ENCODE measurements around the gene DERA.

The DERA gene

DNA sequence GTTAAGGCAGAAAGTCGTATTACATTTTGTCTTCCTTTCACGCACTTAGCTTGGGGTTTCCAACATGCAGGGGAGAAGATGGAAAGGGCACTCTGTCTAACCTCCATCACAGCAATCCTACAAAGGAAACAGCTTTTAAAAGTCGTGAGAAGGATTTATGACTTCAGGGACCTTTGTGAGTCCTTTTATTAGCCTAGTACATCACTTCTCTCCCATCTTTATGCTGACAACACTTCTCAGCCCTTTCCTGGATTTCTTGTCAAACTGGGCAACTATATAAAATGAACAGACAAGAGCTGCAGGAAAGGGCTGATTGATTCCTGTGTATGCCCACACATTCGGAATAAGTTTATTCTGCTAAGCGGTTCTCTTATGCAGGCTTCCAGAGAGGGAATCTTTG, 159.0 kb downstream of the DERA start:
- Mint-ChIP-seq H3K4me3 (no peak overlapping the region), H3K9me3 (no peaks in the 10 kb centered on the region), H3K36me3 (no peaks in the 10 kb centered on the region), H3K27ac (no peak overlapping the region), H3K27me3 (no peaks in the 10 kb centered on the region), H3K4me1 (no peaks in the 10 kb centered on the region)
- DNase-seq, result no peak
- CTCF ChIA-PET, result interaction anchor here (0.6 kb wide), 1 partner anchor 51 kb away, joined by 3 read pairs; no protein-coding TSS in a partner anchor

- Mint-ChIP-seq H3K27me3 (no peaks in the 10 kb centered on the region), H3K36me3 (no peaks in the 10 kb centered on the region), H3K4me3 (no peak overlapping the region), H3K4me1 (no peaks in the 10 kb centered on the region), H3K27ac (no peak overlapping the region), H3K9me3 (no peaks in the 10 kb centered on the region)
- no peak for DNase-seq
- CTCF ChIA-PET, result no interaction called here
These were observed 161.5 kb downstream of the DERA start for GRCh38 chr12:16072678-16073077.

GRCh38 chr12:16074894-16075293, 163.8 kb downstream of the DERA start:
- no peaks in the 10 kb centered on the region for H3K9me3 Mint-ChIP-seq
- H3K36me3 Mint-ChIP-seq, result no peaks in the 10 kb centered on the region
- H3K4me3 Mint-ChIP-seq, result no peak overlapping the region
- H3K27ac Mint-ChIP-seq, result no peak overlapping the region
- no peaks in the 10 kb centered on the region for H3K27me3 Mint-ChIP-seq
- H3K4me1 Mint-ChIP-seq, result no peaks in the 10 kb centered on the region
- no peak for DNase-seq
- CTCF ChIA-PET, result no interaction called here

GRCh38 chr12:16075887-16076286, 164.8 kb downstream of the DERA start:
- DNase-seq, result no peak
- Mint-ChIP-seq H3K4me3 (no peak overlapping the region), H3K9me3 (no peaks in the 10 kb centered on the region), H3K27me3 (no peaks in the 10 kb centered on the region), H3K36me3 (no peaks in the 10 kb centered on the region), H3K4me1 (no peaks in the 10 kb centered on the region), H3K27ac (no peak overlapping the region)
- CTCF ChIA-PET, result no interaction called here

GRCh38 chr12:16076557-16076956, 165.4 kb downstream of the DERA start:
- Mint-ChIP-seq H3K27me3 (no peaks in the 10 kb centered on the region), H3K4me3 (no peak overlapping the region), H3K27ac (no peak overlapping the region), H3K36me3 (no peaks in the 10 kb centered on the region), H3K9me3 (no peaks in the 10 kb centered on the region), H3K4me1 (no peaks in the 10 kb centered on the region)
- DNase-seq, result no peak
- CTCF ChIA-PET, result no interaction called here

DNA sequence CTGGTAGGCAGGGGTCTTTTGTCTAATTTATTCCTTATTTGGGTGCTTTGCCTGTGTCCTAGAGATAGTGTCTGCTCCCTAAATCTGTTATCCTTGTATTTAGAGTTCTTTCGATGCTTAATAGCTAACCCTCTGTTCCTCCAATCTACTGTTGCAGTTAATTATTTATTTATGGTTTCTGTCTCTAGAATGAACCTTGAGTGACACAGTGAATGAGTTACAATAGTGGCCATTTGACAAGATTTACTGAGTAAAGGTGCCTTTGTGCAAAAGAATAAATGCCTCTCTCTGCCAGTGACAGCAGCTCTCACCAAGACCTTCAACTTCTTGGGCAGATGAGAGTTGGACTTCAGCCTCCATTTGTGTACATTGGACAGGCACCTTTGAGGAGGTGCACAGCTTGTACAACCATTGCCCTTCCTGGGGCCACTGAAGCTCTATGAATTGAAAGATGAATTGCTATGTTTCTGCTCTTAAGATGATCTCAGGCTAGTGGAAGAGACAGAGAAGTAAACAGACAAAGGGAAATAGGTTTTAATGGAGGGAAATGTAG, 165.9 kb downstream of the DERA start:
- no peak for DNase-seq
- Mint-ChIP-seq H3K9me3 (no peaks in the 10 kb centered on the region), H3K27me3 (no peaks in the 10 kb centered on the region), H3K4me1 (no peaks in the 10 kb centered on the region), H3K36me3 (no peaks in the 10 kb centered on the region), H3K27ac (no peak overlapping the region), H3K4me3 (no peak overlapping the region)
- CTCF ChIA-PET, result no interaction called here

DNA sequence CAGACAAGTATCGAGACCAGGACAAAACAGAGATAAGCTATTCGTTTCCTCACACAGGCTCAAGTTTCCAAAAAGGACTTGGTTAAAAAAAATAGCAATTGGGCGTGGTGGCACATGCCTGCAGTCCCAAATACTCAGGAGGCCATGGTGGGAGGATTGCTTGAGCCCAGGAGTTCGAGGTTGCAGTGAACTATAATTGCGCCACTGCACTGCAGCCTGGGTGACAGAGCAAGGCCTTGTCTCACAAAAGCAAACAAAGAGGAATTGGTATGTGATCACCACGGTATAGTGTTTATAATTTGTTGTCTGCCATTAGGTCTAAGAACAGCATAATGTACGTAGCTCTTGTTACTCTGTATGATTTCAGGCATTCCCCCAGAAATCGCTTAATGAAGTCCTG, 175.3 kb downstream of the DERA start:
- no peak for DNase-seq
- Mint-ChIP-seq H3K27me3 (no peaks in the 10 kb centered on the region), H3K27ac (no peak overlapping the region), H3K4me3 (no peak overlapping the region), H3K36me3 (no peaks in the 10 kb centered on the region), H3K4me1 (no peaks in the 10 kb centered on the region), H3K9me3 (peaks cover 4% of the 10 kb centered on the region)
- CTCF ChIA-PET, result no interaction called here

DNA sequence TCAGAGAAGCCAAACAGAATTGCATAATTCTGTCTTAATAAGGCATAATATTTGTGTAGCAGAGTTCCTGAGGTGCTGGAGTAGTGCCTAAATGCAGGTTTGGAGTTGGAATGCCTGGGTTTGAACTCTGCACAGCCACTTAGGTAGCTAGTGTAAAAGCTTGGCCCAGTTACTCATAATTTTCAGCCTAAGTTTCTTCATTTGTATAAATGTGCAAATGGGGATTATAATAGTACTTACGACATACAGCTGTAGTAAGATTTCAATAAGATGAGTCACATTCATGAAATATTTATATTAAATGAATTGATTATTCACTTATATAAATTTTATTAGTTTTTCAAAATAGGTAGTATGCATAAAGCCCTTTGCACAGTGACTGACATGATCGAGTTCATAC, 175.8 kb downstream of the DERA start:
- H3K27me3 Mint-ChIP-seq, result no peaks in the 10 kb centered on the region
- H3K4me1 Mint-ChIP-seq, result no peaks in the 10 kb centered on the region
- no peak overlapping the region for H3K27ac Mint-ChIP-seq
- CTCF ChIA-PET, result no interaction called here
- H3K9me3 Mint-ChIP-seq, result peaks cover 4% of the 10 kb centered on the region
- no peak for DNase-seq
- no peaks in the 10 kb centered on the region for H3K36me3 Mint-ChIP-seq
- no peak overlapping the region for H3K4me3 Mint-ChIP-seq

Data from activated naive CD4-positive, alpha-beta T cell treated with anti-CD3 and anti-CD28 coated beads, Interleukin-2, amount 10 ng/mL, durations not matched to agents 7 days and 5 days (primary cell).